ENCODE measurements around the gene OR10R2.

DNA sequence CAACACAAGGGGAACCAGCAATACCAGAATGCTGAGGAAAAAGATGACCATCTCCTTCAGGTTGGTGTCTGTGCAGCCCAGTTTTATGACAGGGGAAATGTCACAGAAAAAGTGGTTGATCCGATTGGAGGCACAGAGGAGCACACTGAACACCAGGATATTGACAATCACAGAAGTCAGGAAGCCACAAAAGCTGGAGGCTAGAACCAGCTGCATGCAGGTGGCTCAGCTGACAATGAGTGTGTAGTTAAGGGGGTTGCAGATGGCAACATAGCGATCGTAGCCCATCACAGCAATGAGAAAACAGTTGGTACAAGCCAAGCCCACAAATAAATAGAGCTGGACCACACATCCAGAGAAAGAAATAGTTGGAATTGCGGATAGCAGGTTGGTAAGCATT is 26.6 kb upstream of the OR10R2 start:
- TF ChIP-seq, protein P1, sequence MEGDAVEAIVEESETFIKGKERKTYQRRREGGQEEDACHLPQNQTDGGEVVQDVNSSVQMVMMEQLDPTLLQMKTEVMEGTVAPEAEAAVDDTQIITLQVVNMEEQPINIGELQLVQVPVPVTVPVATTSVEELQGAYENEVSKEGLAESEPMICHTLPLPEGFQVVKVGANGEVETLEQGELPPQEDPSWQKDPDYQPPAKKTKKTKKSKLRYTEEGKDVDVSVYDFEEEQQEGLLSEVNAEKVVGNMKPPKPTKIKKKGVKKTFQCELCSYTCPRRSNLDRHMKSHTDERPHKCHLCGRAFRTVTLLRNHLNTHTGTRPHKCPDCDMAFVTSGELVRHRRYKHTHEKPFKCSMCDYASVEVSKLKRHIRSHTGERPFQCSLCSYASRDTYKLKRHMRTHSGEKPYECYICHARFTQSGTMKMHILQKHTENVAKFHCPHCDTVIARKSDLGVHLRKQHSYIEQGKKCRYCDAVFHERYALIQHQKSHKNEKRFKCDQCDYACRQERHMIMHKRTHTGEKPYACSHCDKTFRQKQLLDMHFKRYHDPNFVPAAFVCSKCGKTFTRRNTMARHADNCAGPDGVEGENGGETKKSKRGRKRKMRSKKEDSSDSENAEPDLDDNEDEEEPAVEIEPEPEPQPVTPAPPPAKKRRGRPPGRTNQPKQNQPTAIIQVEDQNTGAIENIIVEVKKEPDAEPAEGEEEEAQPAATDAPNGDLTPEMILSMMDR (IDR thresholded peaks at IDR 0.05): no peak
- TF ChIP-seq POLR2A (IDR thresholded peaks at IDR 0.05) (no peak), POLR2AphosphoS5 (IDR thresholded peaks at IDR 0.05) (no peak)
